ENCODE measurements around the gene AGAP1.
"Not testable (repeated sequence)": the region's sequence is repeated elsewhere in the genome, so short reads cannot be mapped to it uniquely, and the experiment has no call there.

AGAP1 gene

GRCh38 chr2:235595422-235596010 is 101.7 kb downstream of the AGAP1 start:
- ATAC-seq: no peak

GRCh38 chr2:235596272-235596671 is 102.4 kb downstream of the AGAP1 start:
- no peak for ATAC-seq

DNA sequence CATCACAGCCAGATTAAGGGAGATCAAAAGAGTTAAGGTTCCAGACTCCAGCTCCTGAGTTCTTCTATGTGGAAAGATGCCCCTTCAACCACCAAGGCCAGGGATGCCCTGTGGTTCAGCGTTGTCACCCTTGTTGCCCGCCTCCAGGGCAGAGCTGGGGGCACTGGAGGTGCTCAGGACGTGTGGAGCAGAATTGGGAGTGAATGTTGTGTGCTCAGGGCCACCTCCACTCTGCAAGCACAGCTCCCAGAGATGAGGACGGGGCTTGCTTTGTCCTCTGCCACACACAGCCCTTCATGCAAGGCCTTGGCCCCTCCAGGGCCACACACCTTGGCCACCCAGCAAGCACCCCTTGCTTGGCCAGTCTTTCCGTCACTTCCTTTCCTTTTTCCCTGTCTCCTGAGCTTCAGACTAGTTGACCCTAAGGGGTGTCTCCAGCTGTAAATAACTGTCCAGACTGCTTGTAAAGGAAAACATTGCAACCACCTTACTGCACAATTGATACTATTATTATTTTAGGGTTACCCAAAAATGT is 103.3 kb downstream of the AGAP1 start:
- no peak for ATAC-seq

DNA sequence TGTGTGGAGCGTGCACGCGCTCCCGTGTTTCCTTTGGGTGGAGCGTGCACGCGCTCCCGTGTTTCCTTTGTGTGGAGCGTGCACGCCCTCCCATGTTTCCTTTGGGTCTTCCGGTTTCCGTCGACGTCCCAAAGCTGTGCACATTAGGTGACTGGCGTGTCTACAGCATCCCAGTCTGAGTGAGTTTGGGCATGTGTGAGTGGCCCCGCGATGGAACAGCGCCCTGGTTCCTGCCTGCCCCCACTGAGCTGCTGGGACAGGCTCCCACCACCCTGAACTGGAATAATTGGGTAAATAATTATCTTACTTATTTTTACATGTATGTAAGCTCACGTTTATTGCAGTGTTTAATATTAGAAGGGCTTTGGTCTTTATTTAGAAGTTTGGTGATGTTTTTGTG is 104.2 kb downstream of the AGAP1 start:
- no peak for ATAC-seq

GRCh38 chr2:235598532-235599531 is 105.0 kb downstream of the AGAP1 start:
- ATAC-seq: no peak

DNA sequence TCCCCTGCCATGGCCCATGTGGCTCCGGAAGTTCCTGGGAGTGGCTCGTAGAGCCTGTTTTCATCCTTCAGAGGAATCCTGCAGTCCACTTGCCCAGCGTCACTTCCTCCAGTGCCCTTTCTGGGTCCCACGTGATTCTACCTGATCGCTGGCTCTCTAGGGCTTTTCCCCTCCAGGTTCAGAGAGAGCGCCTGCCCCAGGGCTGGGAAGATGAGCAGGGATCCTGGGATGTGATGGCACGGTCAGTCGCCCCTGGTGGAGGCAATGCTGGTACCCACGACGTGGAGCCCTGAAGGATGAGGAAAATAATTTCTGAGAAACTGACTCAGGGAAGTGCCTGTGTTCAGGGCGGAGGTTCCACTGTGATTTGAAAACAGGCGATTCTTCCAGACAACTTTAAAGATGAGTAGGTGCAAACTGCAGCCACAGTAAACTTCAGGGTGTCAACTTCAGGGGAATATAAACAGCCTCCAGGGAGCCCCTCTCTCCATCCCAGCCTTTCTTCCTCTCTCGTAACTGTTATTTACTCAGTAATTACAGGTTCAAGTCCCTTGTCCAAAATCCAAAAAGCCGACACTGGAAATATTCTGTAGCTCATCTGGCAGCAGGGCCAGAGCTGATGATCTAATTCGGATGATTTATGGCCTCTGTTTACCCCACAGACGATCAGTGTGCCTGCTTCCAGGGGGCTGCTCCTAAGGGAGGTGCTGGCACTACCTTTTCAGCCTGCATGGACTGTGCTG is 105.9 kb downstream of the AGAP1 start:
- ATAC-seq: no peak

DNA sequence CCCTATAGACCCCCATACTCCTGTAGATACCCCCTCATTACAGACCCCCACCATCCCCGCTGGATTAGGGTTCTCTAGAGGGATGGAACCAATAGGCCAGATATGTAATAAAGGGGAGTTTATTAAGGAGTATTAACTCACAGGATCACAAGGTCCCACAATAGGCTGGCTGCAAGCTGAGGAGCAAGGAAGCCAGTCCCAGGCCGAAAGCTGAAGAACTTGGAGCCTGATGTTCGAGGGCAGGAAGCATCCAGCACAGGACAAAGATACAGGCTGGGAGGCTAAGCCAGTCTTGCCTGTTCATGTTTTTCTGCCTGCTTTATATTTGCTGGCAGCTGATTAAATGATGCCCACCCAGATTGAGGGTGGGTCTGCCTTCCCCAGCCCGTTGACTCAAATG is 106.6 kb downstream of the AGAP1 start:
- ATAC-seq: no peak

GRCh38 chr2:235600926-235601325 is 107.1 kb downstream of the AGAP1 start:
- no peak for ATAC-seq

DNA sequence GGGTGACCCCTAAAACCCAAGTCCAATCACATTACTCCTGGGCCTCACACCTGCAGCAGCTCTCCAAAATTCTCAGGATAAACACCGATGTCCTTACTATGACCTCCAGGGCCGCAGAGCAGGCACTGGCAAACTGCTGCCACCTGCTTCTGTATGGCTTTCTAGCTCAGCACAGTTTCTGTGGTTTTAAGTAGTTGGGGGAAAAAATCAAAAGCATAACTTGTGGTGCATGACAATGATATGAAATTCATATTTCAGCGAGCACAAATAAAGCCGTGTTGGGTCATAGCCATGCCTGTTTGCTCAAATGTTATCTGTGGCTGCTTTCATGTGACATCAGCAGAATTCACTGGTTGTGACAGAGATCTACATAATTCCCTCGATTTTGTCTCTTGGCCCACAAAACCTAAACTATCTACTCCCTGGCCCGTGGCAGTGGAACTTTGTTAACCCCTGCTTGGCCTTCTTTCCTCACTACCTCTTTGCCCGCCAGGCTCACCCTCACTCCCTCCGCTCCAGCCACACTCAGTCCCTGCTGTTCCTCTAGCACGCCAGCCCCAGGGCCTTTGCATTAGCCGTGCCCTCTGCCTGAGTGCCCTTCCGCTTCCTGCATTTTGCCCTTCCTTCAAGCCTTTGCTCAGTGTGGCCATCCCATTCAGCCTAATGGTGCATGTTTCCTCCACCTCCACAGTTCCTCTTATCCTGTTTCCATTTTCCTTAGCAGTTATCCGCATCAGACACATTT is 108.3 kb downstream of the AGAP1 start:
- ATAC-seq: no peak

GRCh38 chr2:235602971-235603370 is 109.1 kb downstream of the AGAP1 start:
- ATAC-seq: not testable (repeated sequence)

DNA sequence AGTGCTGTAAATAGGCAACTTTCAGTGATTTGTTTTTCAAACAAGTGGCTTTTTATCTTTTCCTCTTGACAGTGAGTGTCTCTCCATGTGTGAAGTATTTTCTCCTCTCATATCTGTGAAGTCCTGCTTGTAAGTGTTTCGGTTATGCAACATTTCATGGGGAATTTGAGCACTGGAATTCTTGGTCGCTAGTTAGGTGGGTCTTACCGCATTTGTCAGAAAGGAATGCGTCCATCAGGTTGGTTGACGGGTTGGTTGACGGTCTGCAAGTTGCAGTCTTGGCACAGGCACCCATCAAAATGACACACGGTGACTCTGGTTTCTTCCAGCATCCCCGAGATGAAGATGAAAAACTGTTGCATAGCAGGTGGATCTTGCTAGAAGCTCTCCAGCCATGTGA is 109.8 kb downstream of the AGAP1 start:
- ATAC-seq: no peak

DNA sequence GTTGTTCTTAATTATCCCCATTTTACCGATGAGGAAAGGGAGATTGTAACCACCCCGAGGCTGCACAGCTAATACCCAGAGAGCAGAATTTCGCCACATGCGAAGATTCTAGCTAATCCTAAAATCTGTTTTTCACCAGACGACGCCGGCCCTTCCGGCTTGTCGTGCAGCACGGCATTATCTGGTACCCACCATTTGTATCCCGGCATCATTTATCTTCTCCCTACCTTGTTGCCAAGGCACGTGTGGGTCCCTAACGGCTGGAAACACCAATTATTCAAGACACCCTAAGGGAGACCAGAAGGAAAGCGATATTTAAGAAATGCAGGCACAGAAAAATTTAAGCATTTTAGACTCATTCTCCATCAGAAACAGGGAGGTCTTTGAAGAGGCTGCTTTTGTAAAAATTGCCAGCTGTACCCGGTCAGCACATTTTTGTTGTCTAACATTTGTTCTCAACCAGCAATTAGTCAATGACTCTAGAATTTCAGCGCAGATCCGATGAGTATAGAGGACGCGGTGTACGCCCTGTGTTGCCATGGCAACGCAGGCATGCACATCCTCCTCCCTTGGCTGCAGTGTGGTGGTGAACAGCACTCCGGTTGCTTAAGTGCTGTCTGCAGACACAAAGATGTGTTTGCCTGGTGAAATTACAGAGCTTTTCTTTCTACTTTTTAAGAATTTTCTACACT is 111.6 kb downstream of the AGAP1 start:
- no peak for ATAC-seq

DNA sequence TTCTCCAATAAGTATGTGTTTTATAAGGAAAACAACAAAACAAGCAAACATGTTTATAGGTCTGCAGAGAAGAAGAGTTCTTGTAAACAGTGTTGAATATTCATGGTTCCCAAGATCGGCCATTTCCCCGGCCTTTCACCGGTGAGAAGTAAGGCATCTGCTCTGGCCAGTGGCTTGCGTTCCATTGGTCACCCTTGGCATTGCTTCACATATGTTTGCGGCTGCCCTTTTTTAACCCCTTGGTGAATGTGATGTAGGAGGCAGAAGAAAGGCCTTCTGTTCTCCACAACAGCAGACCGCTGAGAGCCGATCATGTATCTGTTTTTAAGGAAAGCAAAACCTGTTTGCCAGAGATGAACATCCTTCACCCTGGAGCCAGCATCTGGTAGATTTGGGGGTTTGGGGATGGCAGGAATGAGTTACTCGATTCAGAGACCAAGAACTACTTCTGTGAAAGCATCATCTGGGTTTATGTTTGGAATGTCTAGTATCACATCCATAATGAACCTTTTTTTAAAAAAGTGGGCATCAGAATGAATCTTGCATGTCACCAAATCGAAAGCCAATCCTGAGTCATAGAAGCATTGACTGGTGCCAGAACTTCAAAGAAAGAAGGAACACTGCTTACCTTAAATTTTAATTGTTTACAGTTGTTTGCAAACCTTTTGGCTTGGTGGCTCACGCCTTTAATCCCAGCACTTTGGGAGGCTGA is 112.3 kb downstream of the AGAP1 start:
- ATAC-seq: no peak

GRCh38 chr2:235607546-235608199 is 113.8 kb downstream of the AGAP1 start:
- ATAC-seq: no peak

DNA sequence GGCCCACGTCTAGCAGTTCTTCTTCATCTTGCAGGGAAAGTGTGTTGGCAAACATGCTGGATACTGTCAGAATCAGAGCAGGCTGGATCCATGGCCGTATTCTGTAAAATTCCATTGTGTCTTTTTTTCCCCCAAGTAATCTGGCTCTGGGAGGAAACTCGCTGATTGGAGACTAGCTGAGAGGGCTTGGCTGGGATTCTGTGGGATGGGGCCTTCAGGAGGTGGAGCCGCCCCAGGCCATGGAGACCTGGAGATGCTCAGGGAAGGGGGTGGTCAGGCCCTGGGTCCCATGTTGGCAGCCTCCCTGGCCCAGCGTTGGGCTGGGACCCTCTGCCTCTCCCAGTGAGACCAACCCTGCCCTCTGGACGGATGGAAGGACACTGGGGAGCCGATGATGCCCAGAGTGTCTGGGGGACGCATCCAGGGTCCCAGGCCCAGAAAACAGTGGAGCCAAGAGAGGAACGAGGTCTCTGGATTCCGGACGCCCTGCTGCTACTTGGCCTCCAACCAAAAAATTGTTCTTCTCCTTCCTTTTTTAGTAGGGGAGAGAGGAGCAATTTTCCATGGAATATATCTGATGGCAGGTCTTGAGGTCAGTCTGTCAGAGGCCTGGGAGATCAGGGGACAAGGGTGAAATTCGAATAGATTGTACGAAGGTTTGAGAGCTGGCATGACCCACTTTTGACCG is 114.5 kb downstream of the AGAP1 start:
- no peak for ATAC-seq

DNA sequence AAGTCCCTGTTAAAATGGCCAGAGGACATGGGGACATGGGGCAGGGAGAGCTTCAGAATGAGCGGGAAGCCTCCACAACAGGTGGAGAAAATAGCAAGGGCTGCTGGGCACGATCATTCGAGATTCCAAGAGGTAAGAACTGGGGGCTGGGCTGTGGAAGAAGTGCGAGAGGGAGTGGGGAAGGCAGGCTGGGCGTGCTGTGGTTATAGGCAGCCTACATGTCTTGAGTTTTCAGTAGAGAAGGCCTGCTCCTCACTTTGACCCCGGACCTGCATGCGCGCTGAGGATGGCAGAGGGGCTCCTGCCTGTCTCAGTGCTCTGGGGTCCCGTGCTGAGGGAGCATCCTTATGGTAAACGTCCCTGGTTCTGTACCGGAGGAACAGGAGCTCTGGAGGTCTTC is 115.5 kb downstream of the AGAP1 start:
- ATAC-seq: no peak

DNA sequence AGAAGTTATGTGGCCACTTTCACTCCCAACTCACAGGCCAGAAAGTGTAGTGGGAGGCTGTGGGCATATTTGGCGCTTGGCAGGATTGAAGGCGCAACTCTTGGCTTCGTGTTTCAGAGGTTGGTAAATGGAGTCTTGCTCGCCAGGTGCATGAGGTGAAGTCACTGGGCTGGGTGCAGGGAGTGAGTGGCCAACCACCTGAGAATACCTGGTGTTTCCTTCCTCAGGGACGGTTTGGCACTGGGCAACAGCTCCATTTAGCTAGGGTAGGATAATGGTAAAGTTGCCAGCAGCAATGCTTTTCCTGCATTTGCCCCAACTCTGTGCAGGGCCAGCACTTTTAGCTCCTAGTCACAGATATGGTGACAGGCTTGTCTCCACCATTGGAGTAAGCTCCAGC is 115.9 kb downstream of the AGAP1 start:
- no peak for ATAC-seq

- ATAC-seq: no peak
Measured at GRCh38 chr2:235610696-235611257, 116.9 kb downstream of the AGAP1 start.

DNA sequence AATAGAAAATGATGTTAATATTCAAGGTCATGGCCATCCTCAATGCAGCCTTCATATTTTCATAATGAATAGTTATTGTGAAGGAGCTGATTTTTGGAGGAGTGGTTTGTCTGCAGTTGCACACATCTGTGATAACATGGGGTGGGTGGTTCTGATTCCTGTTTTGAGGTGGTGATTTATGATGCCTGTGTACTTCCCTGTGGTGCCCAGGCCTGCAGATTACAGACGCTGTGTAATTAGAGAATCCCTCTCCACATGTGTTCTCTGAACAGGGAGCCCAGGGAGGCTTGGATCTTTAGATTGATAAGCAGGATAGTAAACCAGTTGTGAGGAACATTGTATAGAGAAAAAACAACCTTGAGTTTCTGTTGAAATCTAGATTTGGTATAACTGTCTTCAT is 117.5 kb downstream of the AGAP1 start:
- no peak for ATAC-seq

GRCh38 chr2:235611756-235612155 is 117.9 kb downstream of the AGAP1 start:
- ATAC-seq: no peak

Measured in activated CD4-positive, CD25-positive, alpha-beta regulatory T cell treated with anti-CD3 and anti-CD28 coated beads, Interleukin-2, amount 50 U/mL, for 24 hours (primary cell).